Stimulated activated CD4-positive, alpha-beta T cell treated with anti-CD3 and anti-CD28 coated beads, TNF-alpha, amount 100 ng/mL, for 48 hours (primary cell): ENCODE results near the gene GRM1.

Experiments
- DNase-seq, 3 donors: peaks; one replicate each; pipeline ENCODE4 v3.0.0-alpha.2; 2020; ENCODE audit warnings: low read depth in 3 of 3

The GRM1 gene

GRCh38 chr6:146364816-146365594 is 336.1 kb downstream of the GRM1 start:
- no peak for DNase-seq

GRCh38 chr6:146367061-146367460 is 338.2 kb downstream of the GRM1 start:
- no peak for DNase-seq

- no peak for DNase-seq
Observed at GRCh38 chr6:146369866-146370265, 341.0 kb downstream of the GRM1 start.

GRCh38 chr6:146381486-146381885 is 352.6 kb downstream of the GRM1 start:
- DNase-seq = no peak

GRCh38 chr6:146388736-146389364 is 360.0 kb downstream of the GRM1 start:
- DNase-seq = no peak

DNA sequence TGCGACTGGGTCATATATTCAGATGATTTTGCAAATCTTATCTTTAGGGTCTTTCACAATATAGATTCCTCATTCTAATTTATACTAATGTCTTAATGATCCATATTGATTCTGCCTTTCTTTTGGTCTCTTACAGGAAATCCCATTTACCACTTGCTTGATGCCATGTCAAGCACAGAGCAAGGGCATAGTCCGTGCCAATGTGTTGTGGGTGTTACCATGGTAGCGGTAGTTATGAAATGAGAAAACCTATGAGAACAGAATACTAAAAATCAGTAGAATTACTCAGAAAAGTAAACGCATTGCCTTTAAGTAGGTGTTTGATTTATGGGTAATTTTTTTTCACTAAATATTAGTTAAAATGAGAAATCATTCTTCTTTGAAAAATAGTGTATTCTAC is 360.9 kb downstream of the GRM1 start:
- DNase-seq = no peak

DNA sequence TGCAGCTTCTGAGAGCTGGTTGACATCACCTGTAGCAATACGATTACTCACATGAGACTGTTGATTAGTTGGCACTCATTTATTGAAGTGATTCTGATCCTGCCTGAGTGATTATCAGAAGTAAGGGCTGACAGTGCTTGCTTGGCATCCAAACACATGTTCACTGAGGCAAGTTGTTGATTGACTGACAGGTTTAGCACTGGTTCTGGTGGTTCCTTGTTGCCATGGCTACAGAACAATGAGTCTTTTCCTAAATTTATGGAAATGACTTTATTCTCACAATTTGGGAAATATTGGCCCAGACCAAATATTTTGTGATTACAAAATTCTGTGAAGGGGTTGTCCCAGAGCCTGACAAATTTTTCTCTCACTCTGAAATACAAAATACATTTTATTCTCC is 368.8 kb downstream of the GRM1 start:
- no peak for DNase-seq

DNA sequence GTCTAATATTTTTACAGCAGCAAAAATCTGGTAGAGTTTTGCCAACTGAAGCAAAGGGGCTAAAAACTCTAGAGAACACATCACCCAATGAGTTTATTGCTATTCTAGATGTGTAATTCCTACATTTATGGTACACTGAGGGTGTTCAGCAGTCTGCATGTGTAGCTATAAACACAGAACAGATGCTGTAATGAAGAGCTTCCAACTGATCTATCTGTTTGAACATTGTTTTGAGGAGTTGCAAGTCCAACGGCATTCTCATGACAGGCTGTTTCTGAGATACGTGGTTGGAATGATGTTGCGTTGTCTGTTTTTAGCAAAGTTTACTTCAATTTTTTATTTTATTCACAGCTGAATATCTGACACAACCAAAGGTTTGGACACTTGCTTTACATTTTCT is 373.6 kb downstream of the GRM1 start:
- no peak for DNase-seq

- DNase-seq = no peak
Observed at GRCh38 chr6:146408583-146408982, 379.7 kb downstream of the GRM1 start.

GRCh38 chr6:146410851-146411595 is 382.2 kb downstream of the GRM1 start:
- DNase-seq = no peak

DNA sequence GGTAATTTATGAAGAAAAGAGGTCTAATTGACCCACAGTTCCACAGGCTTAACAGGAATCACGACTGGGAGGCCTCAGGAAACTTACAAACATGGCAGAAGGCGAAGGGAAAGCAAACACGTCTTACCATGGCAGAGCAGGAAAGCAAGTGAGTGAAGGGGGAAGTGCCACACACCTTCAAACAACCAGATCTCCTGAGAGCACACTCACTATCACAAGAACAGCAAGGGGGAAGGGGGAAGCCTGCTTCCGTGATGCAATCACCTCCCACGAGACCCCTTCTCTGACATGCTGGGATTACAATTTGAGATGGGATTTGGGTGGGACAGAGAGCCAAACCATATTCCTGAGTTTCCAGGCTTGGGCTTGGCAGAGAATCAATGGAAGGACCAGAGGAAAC is 390.7 kb downstream of the GRM1 start:
- no peak for DNase-seq

- DNase-seq = no peak
Observed at GRCh38 chr6:146420255-146420654, 391.4 kb downstream of the GRM1 start.

- no peak for DNase-seq
Observed at GRCh38 chr6:146422789-146423375, 394.0 kb downstream of the GRM1 start.

DNA sequence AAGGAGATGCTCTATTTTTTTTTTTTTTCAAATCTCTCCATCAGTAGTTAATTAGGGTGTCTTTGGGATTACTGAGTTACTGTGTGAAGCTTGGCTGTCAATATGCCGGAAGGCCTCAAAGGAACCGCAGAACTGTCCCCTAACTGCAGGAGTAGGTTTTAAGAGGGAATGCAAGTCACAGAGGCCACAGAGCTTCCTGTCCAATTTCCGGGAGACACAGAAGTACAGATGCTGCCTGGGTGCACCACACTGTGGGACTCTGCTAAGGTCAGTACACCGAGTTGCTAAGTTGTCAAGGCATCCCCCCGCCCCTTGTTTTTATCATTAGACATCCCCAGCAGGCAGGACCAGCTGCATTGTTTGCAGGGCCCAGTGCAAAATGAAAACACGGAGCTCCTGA is 394.6 kb downstream of the GRM1 start:
- DNase-seq = no peak

- DNase-seq = no peak
Observed at GRCh38 chr6:146426516-146426915, 397.7 kb downstream of the GRM1 start.

GRCh38 chr6:146429831-146430230 is 401.0 kb downstream of the GRM1 start:
- DNase-seq = no peak

DNA sequence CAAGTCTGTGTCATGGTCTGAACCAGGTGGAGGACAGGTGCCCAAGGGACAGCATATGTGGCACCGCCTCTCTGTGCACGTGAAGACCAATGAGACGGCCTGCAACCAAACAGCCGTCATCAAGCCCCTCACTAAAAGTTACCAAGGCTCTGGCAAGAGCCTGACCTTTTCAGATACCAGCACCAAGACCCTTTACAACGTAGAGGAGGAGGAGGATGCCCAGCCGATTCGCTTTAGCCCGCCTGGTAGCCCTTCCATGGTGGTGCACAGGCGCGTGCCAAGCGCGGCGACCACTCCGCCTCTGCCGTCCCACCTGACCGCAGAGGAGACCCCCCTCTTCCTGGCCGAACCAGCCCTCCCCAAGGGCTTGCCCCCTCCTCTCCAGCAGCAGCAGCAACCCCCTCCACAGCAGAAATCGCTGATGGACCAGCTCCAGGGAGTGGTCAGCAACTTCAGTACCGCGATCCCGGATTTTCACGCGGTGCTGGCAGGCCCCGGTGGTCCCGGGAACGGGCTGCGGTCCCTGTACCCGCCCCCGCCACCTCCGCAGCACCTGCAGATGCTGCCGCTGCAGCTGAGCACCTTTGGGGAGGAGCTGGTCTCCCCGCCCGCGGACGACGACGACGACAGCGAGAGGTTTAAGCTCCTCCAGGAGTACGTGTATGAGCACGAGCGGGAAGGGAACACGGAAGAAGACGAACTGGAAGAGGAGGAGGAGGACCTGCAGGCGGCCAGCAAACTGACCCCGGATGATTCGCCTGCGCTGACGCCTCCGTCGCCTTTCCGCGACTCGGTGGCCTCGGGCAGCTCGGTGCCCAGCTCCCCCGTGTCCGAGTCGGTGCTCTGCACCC is 405.2 kb downstream of the GRM1 start:
- DNase-seq = no peak

DNA sequence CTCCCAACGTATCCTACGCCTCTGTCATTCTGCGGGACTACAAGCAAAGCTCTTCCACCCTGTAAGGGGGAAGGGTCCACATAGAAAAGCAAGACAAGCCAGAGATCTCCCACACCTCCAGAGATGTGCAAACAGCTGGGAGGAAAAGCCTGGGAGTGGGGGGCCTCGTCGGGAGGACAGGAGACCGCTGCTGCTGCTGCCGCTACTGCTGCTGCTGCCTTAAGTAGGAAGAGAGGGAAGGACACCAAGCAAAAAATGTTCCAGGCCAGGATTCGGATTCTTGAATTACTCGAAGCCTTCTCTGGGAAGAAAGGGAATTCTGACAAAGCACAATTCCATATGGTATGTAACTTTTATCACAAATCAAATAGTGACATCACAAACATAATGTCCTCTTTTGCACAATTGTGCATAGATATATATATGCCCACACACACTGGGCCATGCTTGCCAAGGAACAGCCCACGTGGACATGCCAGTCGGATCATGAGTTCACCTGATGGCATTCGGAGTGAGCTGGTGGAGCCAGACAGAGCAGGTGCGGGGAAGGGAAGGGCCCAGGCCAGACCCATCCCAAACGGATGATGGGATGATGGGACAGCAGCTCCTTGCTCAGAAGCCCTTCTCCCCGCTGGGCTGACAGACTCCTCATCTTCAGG is 406.0 kb downstream of the GRM1 start:
- no peak for DNase-seq

GRCh38 chr6:146441907-146442306 is 413.0 kb downstream of the GRM1 start:
- no peak for DNase-seq

- DNase-seq = no peak
Observed at GRCh38 chr6:146444189-146444588, 415.3 kb downstream of the GRM1 start.

DNA sequence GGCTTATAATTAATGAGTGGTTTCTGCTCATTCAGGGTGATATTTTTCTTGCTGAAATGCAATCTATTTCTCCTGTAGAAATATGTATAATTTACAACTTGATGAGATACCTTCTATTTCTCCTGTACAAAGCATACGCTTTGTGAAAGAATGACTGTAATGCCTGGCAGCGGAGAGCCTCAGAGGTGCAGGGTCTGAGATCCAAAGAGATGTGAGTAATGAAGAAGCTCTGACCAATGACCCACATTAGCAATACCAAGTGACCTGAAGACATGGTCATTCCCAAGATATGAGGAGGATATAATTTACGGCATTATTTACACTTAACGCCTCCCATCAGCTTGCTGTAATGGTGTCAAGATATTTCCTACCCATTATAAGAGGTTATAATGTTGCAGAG is 416.4 kb downstream of the GRM1 start:
- no peak for DNase-seq
